Stimulated activated CD8-positive, alpha-beta memory T cell treated with anti-CD3 and anti-CD28 coated beads, Interleukin-12 subunit alpha, Interleukin-12 subunit beta, amount 100 ng/mL, for 24 hours (primary cell): ENCODE results near the gene AMIGO1.

ENCODE experiments used
- DNase-seq: peaks from one replicate; pipeline ENCODE4 v3.0.0-alpha.2; 2020; ENCODE audit errors: extremely low read depth

The AMIGO1 gene

GRCh38 chr1:109502364-109502851, 7.1 kb downstream of the AMIGO1 start:
- DNase-seq, result no peak

DNA sequence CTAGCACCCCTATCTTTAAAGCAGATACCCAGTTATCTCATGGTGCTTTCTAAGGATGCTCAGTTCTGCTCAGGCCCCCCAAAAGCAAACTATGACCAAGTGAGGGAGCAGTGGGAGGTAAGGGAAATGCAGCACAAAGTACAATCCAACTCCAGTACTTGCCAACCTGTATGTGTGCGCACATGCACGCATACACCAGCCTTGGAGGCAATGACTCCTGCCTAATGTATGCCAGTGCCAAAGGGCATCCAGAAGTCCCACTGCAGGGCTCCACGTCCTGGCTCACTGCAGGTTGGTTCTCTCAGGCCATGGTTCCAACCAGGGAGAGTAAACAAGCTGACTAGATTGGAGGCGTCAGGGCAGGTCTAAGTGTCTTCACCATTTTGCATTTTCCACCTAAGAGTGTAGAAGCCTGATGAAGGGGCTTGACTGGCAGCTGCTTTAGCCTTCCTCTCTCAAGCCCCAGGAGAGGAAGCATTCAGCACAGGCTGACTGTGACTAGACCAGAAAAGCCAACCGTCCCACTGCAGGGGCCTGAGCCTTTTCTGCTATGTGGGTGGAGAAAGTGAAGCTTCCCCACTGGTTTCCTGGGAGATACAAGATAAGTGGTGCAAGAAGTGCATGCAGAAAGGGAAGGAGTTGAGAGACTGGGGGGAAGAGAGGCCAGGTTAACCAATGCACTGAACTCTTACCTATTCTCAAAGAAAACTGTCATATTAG, 7.7 kb downstream of the AMIGO1 start:
- DNase-seq, result no peak

- DNase-seq, result no peak
Observed at GRCh38 chr1:109500941-109501381, 8.6 kb downstream of the AMIGO1 start.

GRCh38 chr1:109499661-109500536, 9.6 kb downstream of the AMIGO1 start:
- DNase-seq, result no peak

DNA sequence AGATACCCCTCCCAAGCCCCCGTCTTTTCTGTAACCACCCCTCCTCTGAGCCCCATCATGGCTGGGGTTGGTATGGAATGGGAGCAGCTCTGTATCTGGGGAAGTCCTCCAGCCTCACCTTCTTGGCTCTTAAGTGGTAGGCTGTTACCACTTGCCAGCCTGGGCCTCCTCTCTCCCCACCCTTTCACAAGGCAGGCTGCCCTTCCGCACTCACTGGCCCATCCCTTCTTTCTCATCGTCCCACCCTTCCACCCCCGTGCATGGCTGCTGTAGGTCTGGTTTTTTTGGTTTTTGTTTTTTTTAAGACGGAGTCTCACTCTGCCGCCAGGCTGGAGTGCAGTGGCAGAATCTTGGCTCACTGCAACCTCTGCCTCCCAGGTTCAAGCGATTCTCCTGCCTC, 10.4 kb downstream of the AMIGO1 start:
- DNase-seq, result no peak

GRCh38 chr1:109498161-109498801, 11.2 kb downstream of the AMIGO1 start:
- no peak for DNase-seq

- no peak for DNase-seq
Observed at GRCh38 chr1:109497449-109498160, 11.9 kb downstream of the AMIGO1 start.

DNA sequence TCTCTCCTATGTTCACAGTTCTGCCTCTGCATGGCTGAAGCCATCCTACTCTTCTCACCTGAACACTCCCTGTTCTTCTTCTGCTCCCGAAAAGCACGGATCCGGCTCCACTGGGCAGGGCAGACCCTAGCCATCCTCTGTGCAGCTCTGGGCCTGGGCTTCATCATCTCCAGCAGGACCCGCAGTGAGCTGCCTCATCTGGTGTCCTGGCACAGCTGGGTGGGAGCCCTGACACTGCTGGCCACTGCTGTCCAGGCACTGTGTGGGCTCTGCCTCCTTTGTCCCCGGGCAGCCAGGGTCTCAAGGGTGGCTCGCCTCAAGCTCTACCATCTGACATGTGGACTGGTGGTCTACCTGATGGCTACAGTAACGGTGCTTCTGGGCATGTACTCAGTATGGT, 13.8 kb downstream of the AMIGO1 start:
- DNase-seq, result no peak

DNA sequence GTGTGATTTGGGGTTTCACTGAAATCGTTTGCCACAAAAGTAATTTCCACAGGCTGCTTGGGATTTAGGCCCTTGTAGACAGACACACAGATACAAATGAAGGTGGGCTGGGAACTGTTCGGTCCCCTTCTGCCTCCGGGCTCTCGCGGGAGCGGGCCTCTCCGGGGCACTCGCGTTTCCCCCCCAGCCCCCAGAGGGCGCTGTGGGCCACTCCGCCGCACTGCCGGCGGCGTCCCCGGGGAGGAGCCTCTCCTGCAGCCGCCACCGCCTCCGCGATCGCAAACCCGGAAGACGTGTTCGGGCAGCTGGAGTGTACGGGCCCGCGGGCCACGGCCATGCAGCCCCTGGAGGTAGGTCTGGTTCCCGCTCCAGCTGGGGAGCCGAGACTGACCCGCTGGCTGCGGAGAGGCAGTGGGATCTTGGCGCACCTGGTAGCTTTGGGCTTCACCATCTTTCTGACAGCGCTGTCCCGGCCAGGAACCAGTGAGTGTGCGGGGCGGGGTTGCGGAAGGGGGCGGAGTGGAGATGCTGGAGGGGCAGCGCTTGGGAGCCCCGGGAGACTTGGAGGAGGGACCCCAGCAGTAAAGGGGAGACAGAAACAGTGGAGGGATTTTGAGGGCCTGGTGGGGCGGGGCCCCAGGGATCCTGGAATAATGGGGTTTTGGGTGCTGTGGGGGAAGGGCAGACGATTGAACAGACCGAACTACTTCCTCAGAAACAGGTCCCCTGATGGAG, 15.6 kb downstream of the AMIGO1 start, which contains the start of gene CYB561D1:
CYB561D1 (plus strand) TSS at position 290 of the 735 bp plus-strand sequence; CDS start at position 336, 46 bp downstream.
- peak; percentile 77 for DNase-seq

DNA sequence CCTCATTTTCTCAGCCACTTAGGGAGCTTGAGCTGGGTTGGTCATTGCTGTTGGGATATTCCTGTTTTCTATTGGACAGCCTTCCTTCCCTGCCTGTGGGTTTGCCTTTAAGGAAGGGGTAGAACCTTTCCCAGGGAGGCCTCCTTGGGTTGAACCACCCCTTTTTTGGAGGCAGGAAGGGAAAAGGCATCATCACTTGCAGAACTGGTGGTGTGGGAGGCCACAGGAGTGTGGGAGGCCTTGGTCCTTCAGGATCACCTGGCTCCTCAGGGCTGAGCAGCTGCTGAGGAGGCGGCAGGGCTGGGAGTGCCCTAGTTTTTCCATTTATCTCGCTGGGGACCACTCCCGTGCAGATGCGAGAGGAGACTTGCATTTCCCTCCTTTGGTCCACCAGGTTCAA, 16.3 kb downstream of the AMIGO1 start:
- DNase-seq, result no peak

DNA sequence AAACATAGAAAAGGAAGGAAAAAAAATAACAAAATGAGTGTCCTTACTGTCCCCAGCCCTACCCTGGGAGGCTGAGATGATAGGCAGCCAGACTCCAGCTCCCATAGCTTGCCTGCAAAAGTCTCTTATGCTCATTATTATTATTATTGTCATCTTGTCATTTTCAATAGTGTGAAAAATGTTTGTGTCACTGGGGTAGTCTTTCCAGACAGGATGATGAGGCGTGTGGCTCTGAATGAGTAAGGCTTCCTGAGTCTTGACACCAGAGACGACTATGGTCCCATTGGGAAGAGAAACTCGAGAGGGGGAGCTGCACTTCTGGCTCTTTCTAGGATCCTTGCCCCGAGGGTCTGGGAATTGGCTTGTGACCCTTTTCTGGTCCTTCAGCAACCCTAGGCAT, 16.7 kb downstream of the AMIGO1 start:
- DNase-seq, result no peak

DNA sequence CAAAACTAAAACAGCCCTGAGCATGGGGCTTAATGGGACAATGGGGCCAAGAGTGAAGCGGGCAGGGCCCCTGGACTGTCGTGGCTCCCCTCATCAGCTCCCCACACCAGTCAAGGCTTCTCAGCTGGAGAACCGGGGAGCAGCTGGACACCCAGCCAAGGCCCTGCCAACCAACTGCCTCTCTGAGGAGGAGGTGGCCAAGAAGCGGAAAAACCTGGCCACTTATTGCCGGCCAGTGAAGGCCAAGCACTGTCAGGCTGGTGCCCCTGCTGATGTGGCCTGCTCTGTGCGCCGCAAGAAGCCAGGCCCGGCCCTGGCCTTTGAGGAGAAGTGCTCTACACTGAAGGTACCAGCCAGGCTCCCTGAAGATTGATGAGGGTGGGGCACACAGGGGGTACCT, 18.2 kb downstream of the AMIGO1 start:
- no peak for DNase-seq

DNA sequence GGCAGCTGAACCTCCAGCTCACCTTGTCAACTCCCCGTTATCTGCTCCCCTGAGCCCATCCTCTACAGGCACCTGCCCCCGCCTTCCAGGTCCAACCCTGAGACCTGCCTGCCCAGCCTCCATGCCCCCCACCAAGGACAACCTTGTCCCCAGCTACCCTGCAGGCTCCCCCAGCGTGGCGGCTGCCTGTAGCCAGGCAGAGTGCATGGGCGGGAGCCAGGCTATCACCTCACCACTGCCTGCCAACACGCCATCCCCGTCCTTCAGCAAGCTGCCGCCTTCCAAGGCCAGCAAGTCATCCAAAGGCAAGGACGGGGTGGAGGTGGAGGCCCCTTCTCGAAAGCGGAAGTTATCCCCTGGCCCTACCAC, 18.6 kb downstream of the AMIGO1 start:
- no peak for DNase-seq

GRCh38 chr1:109490029-109490933, 19.2 kb downstream of the AMIGO1 start:
- DNase-seq, result no peak

- DNase-seq, result no peak
Observed at GRCh38 chr1:109488696-109489095, 20.8 kb downstream of the AMIGO1 start.

GRCh38 chr1:109488201-109488600, 21.3 kb downstream of the AMIGO1 start:
- no peak for DNase-seq

GRCh38 chr1:109487261-109487660, 22.3 kb downstream of the AMIGO1 start:
- DNase-seq, result no peak

DNA sequence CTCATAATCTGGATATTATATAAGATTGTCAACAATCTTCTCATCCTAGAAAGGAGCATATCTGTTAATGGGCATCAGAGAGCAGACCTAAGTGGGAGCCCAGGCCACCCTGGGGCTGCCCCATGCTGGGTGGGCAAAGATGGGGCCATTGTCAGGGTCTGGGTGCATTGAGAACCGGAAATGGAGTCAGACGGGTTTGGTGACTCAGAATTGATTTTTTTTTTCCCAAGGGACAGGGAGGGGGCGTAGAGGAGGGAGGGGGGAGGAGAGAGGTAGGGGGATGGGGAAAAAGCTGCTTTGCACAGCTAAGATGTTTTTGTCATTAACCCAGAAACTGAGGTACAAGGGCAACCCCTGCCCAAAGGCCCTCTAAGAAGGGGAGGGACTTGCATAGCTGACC, 24.5 kb downstream of the AMIGO1 start:
- no peak for DNase-seq

- no peak for DNase-seq
Observed at GRCh38 chr1:109484519-109484975, 25.0 kb downstream of the AMIGO1 start.
